ENCODE data around the gene SLC38A7. TPM values are rescaled to one million over a fixed set of nuclear protein-coding genes. Genes with fewer than 3 reads are reported as not detected.
A peak's percentile ranks its signal among the peaks of the same experiment; 100 is the strongest.

Gene SLC38A7
- total RNA-seq, 2 experiments from 2014 or later, result 5.5 to 12.0 TPM

DNA sequence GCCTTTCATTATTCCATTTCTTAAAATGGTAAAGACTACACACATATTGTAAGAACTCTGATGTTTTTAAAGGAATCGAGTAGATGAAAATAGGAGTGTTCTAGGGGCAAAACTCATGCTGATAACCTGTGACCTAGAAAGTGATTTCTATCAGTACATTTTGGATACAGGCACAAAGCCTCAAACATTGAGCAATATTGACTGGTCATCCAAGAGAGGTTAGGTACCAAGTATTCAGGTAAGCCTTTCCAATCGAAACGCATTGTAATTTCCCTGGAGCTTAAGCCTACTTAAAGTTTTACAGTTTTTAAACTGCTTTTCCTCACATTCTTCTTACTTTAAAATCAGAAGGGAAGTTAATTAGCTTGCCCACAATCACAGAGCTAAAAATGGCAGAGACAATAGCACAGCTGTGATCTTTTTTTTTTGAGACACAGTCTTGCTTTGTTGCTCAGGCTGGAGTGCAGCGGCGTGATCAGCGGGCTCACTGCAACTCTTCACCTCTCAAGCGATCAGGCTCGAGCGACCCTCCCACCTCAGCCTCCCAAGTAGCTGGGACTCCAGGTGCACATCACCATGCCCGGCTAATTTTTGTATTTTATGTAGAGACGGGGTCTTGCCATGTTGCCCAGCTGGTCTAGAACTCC lies 46.3 kb upstream of the SLC38A7 start:
- Histone ChIP-seq H3K9me2 (ENCODE audit: insufficient read depth, low read length) (no peaks in the 10 kb centered on the region), H3K79me2 (ENCODE audit: insufficient read depth, low read depth, low read length) (peaks cover 79% of the 10 kb centered on the region), H3K9me3 (ENCODE audit: low read length) (peaks cover 11% of the 10 kb centered on the region), H3K36me3 (ENCODE audit: insufficient read depth, low read length) (peaks cover 59% of the 10 kb centered on the region), H2AFZ (ENCODE audit: low read length) (no peak overlapping the region), H3K4me1 (ENCODE audit: insufficient read depth, low read length, poor library complexity, severe bottlenecking) (peaks cover 63% of the 10 kb centered on the region), H4K20me1 (ENCODE audit: insufficient read depth, low read length) (peaks cover 19% of the 10 kb centered on the region; the same call in 1 of the 2 replicates), H3K27ac (ENCODE audit: low read depth, low read length, poor library complexity, severe bottlenecking) (peak overlapping the region; percentile 68), H3K4me3 (ENCODE audit: low read depth, low read length, poor library complexity, severe bottlenecking) (peak overlapping the region; percentile 98), H3K4me2 (ENCODE audit: low read length) (peak overlapping the region; percentile 86)
- TF ChIP-seq, protein P1, sequence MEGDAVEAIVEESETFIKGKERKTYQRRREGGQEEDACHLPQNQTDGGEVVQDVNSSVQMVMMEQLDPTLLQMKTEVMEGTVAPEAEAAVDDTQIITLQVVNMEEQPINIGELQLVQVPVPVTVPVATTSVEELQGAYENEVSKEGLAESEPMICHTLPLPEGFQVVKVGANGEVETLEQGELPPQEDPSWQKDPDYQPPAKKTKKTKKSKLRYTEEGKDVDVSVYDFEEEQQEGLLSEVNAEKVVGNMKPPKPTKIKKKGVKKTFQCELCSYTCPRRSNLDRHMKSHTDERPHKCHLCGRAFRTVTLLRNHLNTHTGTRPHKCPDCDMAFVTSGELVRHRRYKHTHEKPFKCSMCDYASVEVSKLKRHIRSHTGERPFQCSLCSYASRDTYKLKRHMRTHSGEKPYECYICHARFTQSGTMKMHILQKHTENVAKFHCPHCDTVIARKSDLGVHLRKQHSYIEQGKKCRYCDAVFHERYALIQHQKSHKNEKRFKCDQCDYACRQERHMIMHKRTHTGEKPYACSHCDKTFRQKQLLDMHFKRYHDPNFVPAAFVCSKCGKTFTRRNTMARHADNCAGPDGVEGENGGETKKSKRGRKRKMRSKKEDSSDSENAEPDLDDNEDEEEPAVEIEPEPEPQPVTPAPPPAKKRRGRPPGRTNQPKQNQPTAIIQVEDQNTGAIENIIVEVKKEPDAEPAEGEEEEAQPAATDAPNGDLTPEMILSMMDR (conservative IDR thresholded peaks at IDR 0.05; ENCODE audit: low read length), result no peak
- TF ChIP-seq EZH2phosphoT487 (IDR thresholded peaks at IDR 0.05; ENCODE audit: borderline replicate concordance, low read depth, low read length), result no peak
- ChIA-PET POLR2A (interaction anchor here (0.7 to 1.3 kb wide), 5 partner anchors 29 to 601 kb away, joined by 3 to 4 read pairs (median 3); partner anchors contain the start of genes CFAP20 and SLC38A7), CTCF (ENCODE audit: unreplicated experiment) (no interaction called here)
- DNase-seq (ENCODE audit: low spot score), result peak; percentile 72
- BruUV-seq (replicated peaks), result no TSS peak
- intact Hi-C loops (cut with micrococcal nuclease; ENCODE audit: unreplicated experiment), result loop anchor here (5.0 kb wide), 1 partner anchor 314 kb away; no protein-coding TSS in a partner anchor

DNA sequence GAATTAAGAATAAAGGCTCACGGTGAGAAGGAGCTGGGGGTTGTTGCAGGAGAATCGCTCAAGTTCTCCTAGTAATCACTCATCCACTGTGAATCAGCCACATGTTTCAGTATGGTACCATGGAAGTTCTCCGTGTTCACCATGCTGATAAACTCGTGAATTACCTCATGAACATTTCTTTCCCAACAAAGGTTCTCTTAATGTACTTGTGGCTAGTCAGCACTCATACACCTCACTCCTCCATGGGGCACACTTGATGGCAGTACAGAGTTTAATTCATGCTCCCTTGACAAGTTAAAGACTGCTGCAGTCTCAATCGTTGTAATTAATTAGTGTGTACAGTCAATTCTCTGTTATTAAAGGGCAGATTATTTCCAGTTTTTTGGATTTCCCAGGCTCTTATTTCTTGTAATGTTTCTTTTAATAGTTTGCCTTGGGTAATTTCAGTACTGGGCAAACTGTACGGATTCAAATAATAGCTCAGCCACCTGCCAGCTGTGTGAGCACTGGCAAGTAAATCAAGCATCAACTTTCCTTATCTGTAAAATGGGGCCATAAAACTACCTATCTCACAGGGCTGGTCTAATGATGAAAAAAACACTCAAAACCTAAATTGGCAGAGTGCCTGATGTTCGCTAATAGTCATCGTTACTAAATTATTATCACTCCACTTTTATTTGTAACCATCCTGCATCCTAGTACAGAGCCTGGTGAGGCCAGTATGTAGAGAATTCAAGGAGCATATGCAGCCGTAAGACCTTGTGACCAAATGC lies 43.4 kb upstream of the SLC38A7 start:
- TF ChIP-seq EZH2phosphoT487 (IDR thresholded peaks at IDR 0.05; ENCODE audit: borderline replicate concordance, low read depth, low read length), result no peak
- TF ChIP-seq, protein P1 (conservative IDR thresholded peaks at IDR 0.05; ENCODE audit: low read length), result no peak
- peaks cover 54% of the 10 kb centered on the region for H3K4me1 ChIP-seq (ENCODE audit: insufficient read depth, low read length, poor library complexity, severe bottlenecking)
- H2AFZ ChIP-seq (ENCODE audit: low read length), result no peak overlapping the region
- H3K36me3 ChIP-seq (ENCODE audit: insufficient read depth, low read length), result peaks cover 78% of the 10 kb centered on the region
- intact Hi-C loops (cut with micrococcal nuclease; ENCODE audit: unreplicated experiment), result no loop called here
- ChIA-PET POLR2A (interaction anchor here (0.8 to 1.1 kb wide), 2 partner anchors 12 to 28 kb away, joined by 3 to 4 read pairs; no protein-coding TSS in a partner anchor), CTCF (ENCODE audit: unreplicated experiment) (no interaction called here)
- H3K9me2 ChIP-seq (ENCODE audit: insufficient read depth, low read length), result no peaks in the 10 kb centered on the region
- H3K79me2 ChIP-seq (ENCODE audit: insufficient read depth, low read depth, low read length), result peaks cover 82% of the 10 kb centered on the region
- H3K9me3 ChIP-seq (ENCODE audit: low read length), result peaks cover 11% of the 10 kb centered on the region
- peak overlapping the region; percentile 68 for H3K27ac ChIP-seq (ENCODE audit: low read depth, low read length, poor library complexity, severe bottlenecking)
- peak; percentile 26 for DNase-seq (ENCODE audit: low spot score)
- peak overlapping the region; percentile 4 for H3K4me3 ChIP-seq (ENCODE audit: low read depth, low read length, poor library complexity, severe bottlenecking)
- H4K20me1 ChIP-seq (ENCODE audit: insufficient read depth, low read length), result peaks cover 19% of the 10 kb centered on the region; the same call in 1 of the 2 replicates
- BruUV-seq (replicated peaks), result no TSS peak
- peak overlapping the region; percentile 86 for H3K4me2 ChIP-seq (ENCODE audit: low read length)
